Fibroblast of villous mesenchyme (primary cell): Measurements from ENCODE around the gene C11orf87. TPM values are rescaled to one million over a fixed set of nuclear protein-coding genes. Genes with fewer than 3 reads are reported as not detected.

Experiments
- DNase-seq: peaks from one replicate; pipeline ENCODE4 v3.0.0-alpha.2; 2010; ENCODE audit warnings: low read depth
- H3K4me3 ChIP-seq: 2 replicates; pipeline ENCODE4 v1.5.1; 2011; ENCODE audit warnings: low read depth, mild to moderate bottlenecking, low read length
- CTCF ChIP-seq: IDR thresholded peaks from 2 replicates; pipeline ENCODE4 v1.5.1; 2012; ENCODE audit warnings: low read depth, mild to moderate bottlenecking, low read length; ENCODE audit not compliant: insufficient read depth
- total RNA-seq: library from RNA; depleted of rRNA; stranded (reverse); fragments of >200 nt; gene quantifications from 2 replicates; pipeline ENCODE4 v1.2.3, GENCODE V29; 2012

C11orf87 gene
- total RNA-seq, 1 donor: not detected

GRCh38 chr11:109435121-109435742 is 13.2 kb downstream of the C11orf87 start:
- DNase-seq: no peak
- no peak for TF ChIP-seq CTCF
- H3K4me3 ChIP-seq: no peak overlapping the region

GRCh38 chr11:109439684-109440083 is 17.7 kb downstream of the C11orf87 start:
- DNase-seq: no peak
- TF ChIP-seq CTCF: no peak
- no peak overlapping the region for H3K4me3 ChIP-seq

- no peak overlapping the region for H3K4me3 ChIP-seq
- DNase-seq: no peak
- no peak for TF ChIP-seq CTCF
Observed at GRCh38 chr11:109443052-109443451, 21.1 kb downstream of the C11orf87 start.

- no peak for TF ChIP-seq CTCF
- H3K4me3 ChIP-seq: no peak overlapping the region
- no peak for DNase-seq
Observed at GRCh38 chr11:109454857-109455256, 32.9 kb downstream of the C11orf87 start.
